A673 (cell line): Measurements from ENCODE around the gene C19orf47. TPM values are rescaled to one million over a fixed set of nuclear protein-coding genes. Genes with fewer than 3 reads are reported as not detected.
"Not testable (repeated sequence)": the region's sequence is repeated elsewhere in the genome, so short reads cannot be mapped to it uniquely, and the experiment has no call there.

ENCODE experiments used
- BruUV-seq: library from RNA; stranded (reverse); fragments of 400-500 nt; replicated peaks from 2 replicates; lab custom pipeline; 2021; lab: Mats Ljungman, UMichigan
- CTCF ChIA-PET: fragments of 300-600 bp; sonication (Branson Sonifier 250); formaldehyde crosslinking; loops from one replicate; lab custom pipeline; 2022; ENCODE audit warnings: antibody characterized with exemption; lab: Charles Lee
- POLR2A ChIA-PET: fragments of 300-600 bp; sonication (Branson Sonifier 250); formaldehyde crosslinking; loops from one replicate; lab custom pipeline; 2022; ENCODE audit warnings: antibody characterized with exemption; ENCODE audit not compliant: low non-redundant PET; lab: Charles Lee
- DNase-seq: peaks from one replicate; pipeline ENCODE4 v3.0.0-alpha.2; 2015; ENCODE audit warnings: low spot score
- H3K27ac ChIP-seq: fragments of 200-600 bp; sonication (generic); 2 replicates; pipeline ENCODE4 v1.5.1; 2016; ENCODE audit warnings: mixed run types, low read depth, mild to moderate bottlenecking, mixed read lengths, antibody characterized with exemption, low read length; ENCODE audit not compliant: poor library complexity, severe bottlenecking
- H3K27me3 ChIP-seq: fragments of 200-600 bp; sonication (generic); replicated peaks from 2 replicates; pipeline ENCODE4 v1.6.1; 2017; ENCODE audit warnings: mixed run types, low read depth, mild to moderate bottlenecking, mixed read lengths, antibody characterized with exemption, low read length; ENCODE audit not compliant: insufficient read depth, poor library complexity
- H3K36me3 ChIP-seq: fragments of 200-600 bp; sonication (generic); 2 replicates; pipeline ENCODE4 v1.6.1; 2016; ENCODE audit warnings: mixed run types, mild to moderate bottlenecking, mixed read lengths, antibody characterized with exemption, low read length; ENCODE audit not compliant: insufficient read depth, poor library complexity, severe bottlenecking
- H3K4me1 ChIP-seq: fragments of 200-600 bp; sonication (generic); 2 replicates; pipeline ENCODE4 v1.6.1; 2017; ENCODE audit warnings: mixed run types, mild to moderate bottlenecking, mixed read lengths, antibody characterized with exemption, low read length; ENCODE audit not compliant: insufficient read depth, poor library complexity, severe bottlenecking
- H3K4me3 ChIP-seq: fragments of 200-600 bp; sonication (generic); 2 replicates; pipeline ENCODE4 v1.5.1; 2016; ENCODE audit warnings: low read depth, mixed run types, mild to moderate bottlenecking, mixed read lengths, low read length; ENCODE audit not compliant: poor library complexity, severe bottlenecking
- H3K9me3 ChIP-seq: fragments of 200-600 bp; sonication (generic); 2 replicates; pipeline ENCODE4 v1.6.1; 2016; ENCODE audit warnings: mixed run types, low read depth, mild to moderate bottlenecking, mixed read lengths, antibody characterized with exemption, low read length; ENCODE audit not compliant: poor library complexity, severe bottlenecking
- EZH2 ChIP-seq: fragments of 200-600 bp; sonication (generic); IDR thresholded peaks from 2 replicates; pipeline ENCODE4 v1.6.1; 2017; ENCODE audit warnings: borderline replicate concordance, low read depth, mild to moderate bottlenecking, mixed read lengths, antibody characterized with exemption, low read length; ENCODE audit not compliant: poor library complexity, severe bottlenecking
- intact Hi-C: fragments of 100-400 bp; cut with micrococcal nuclease; formaldehyde crosslinking; loops from one replicate; pipeline ENCODE4 v1.10.0; 2022; ENCODE audit not compliant: unreplicated experiment
- total RNA-seq: library from RNA; stranded (reverse); gene quantifications from 2 replicates; pipeline ENCODE4 v1.2.3, GENCODE V29; 2021
- TF ChIP-seq, protein P1 (sequence below): fragments of 300-800, 200-600 bp; sonication (generic); conservative IDR thresholded peaks from 2 replicates; pipeline ENCODE4 v1.5.1; 2017; ENCODE audit warnings: low read depth, mild to moderate bottlenecking, antibody characterized with exemption, low read length, moderate library complexity, mixed read lengths

C19orf47 gene
- total RNA-seq, 1 experiment from 2014 or later = 26.5 TPM

GRCh38 chr19:40370997-40371801 lies 23.0 kb upstream of the C19orf47 start:
- TF ChIP-seq, protein P1, sequence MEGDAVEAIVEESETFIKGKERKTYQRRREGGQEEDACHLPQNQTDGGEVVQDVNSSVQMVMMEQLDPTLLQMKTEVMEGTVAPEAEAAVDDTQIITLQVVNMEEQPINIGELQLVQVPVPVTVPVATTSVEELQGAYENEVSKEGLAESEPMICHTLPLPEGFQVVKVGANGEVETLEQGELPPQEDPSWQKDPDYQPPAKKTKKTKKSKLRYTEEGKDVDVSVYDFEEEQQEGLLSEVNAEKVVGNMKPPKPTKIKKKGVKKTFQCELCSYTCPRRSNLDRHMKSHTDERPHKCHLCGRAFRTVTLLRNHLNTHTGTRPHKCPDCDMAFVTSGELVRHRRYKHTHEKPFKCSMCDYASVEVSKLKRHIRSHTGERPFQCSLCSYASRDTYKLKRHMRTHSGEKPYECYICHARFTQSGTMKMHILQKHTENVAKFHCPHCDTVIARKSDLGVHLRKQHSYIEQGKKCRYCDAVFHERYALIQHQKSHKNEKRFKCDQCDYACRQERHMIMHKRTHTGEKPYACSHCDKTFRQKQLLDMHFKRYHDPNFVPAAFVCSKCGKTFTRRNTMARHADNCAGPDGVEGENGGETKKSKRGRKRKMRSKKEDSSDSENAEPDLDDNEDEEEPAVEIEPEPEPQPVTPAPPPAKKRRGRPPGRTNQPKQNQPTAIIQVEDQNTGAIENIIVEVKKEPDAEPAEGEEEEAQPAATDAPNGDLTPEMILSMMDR = no peak
- no peak for TF ChIP-seq EZH2
- Histone ChIP-seq H3K4me3 (no peak overlapping the region), H3K4me1 (peaks cover 11% of the 10 kb centered on the region), H3K9me3 (no peaks in the 10 kb centered on the region), H3K27me3 (no peaks in the 10 kb centered on the region), H3K36me3 (peaks cover 53% of the 10 kb centered on the region), H3K27ac (no peak overlapping the region)
- intact Hi-C loops = no loop called here
- POLR2A ChIA-PET = no interaction called here
- CTCF ChIA-PET = no interaction called here
- BruUV-seq = no TSS peak
- peak; percentile 26 for DNase-seq

DNA sequence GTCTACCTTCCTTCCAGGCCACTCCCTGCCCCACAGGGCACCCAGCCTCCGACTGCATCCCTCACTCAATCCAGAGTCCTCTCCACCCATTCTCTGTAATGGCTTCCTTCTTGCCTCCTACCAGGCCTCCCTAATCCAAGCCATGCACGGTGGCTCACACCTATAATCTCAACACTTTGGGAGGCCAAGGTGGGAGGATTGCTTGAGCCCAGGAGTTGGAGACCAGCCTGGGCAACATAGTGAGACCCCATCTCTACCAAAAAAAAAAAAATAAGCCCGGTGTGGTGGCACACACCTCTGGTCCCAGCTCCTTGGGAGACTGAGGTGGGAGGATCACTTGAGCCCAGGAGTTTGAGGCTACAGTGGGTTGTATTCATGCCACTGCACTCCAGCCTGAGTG lies 22.1 kb upstream of the C19orf47 start:
- BruUV-seq, H3K27ac ChIP-seq, POLR2A ChIA-PET, CTCF ChIA-PET, H3K9me3 ChIP-seq, H3K27me3 ChIP-seq, DNase-seq, intact Hi-C loops, H3K4me3 ChIP-seq: not testable (repeated sequence)
- Histone ChIP-seq H3K4me1 (peaks cover 14% of the 10 kb centered on the region), H3K36me3 (peaks cover 52% of the 10 kb centered on the region)

DNA sequence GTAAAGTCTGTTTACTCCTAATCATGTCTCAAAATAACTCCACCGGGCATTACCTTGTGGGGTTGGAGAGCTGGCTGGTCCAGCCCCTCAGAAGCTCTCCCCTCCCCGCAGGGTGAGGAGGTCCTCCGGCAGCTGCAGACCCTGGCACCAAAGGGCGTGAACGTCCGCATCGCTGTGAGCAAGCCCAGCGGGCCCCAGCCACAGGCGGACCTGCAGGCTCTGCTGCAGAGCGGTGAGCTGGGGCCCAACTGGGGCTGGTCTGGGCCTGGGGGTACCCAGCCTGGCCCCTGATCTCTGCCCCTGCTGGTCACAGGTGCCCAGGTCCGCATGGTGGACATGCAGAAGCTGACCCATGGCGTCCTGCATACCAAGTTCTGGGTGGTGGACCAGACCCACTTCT lies 21.6 kb upstream of the C19orf47 start:
- intact Hi-C loops = no loop called here
- H3K9me3 ChIP-seq = no peaks in the 10 kb centered on the region
- peaks cover 52% of the 10 kb centered on the region for H3K36me3 ChIP-seq
- no peaks in the 10 kb centered on the region for H3K27me3 ChIP-seq
- no peak overlapping the region for H3K4me3 ChIP-seq
- TF ChIP-seq, protein P1 = no peak
- TF ChIP-seq EZH2 = no peak
- POLR2A ChIA-PET = no interaction called here
- CTCF ChIA-PET = no interaction called here
- no peak overlapping the region for H3K27ac ChIP-seq
- peaks cover 14% of the 10 kb centered on the region for H3K4me1 ChIP-seq
- no TSS peak for BruUV-seq
- DNase-seq = no peak
